NCI-H345 treated with DMSO at 0.1 percent for 48 hours (cell line): ENCODE measurements around the gene PRKRIP1.
"Not testable (repeated sequence)": the region's sequence is repeated elsewhere in the genome, so short reads cannot be mapped to it uniquely, and the experiment has no call there.

Source experiments
- DNase-seq: peaks from one replicate; lab custom pipeline; 2025; ENCODE audit not compliant: unreplicated experiment; lab: John Stamatoyannopoulos, UW

Gene PRKRIP1

DNA sequence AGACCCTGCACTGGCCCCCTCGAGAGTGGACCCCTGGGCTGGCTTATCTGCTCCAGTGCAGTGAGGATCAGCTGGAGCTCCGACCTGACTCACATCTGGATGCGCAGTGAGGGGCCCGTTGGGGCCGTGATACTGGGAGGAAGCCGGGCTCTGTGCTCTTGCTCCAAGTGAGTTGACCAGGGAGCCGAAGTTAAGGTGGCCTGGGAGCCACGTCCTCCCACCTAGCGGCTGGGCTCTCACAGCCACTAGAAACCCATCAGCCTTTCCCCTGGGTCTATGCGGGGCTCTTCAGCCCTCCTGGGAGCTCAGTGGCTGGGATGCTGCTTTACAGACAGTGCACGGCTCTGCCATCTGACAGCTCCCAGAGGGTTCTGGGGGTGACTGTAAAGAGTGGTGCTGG, 59.4 kb downstream of the PRKRIP1 start:
- DNase-seq, result no peak

DNA sequence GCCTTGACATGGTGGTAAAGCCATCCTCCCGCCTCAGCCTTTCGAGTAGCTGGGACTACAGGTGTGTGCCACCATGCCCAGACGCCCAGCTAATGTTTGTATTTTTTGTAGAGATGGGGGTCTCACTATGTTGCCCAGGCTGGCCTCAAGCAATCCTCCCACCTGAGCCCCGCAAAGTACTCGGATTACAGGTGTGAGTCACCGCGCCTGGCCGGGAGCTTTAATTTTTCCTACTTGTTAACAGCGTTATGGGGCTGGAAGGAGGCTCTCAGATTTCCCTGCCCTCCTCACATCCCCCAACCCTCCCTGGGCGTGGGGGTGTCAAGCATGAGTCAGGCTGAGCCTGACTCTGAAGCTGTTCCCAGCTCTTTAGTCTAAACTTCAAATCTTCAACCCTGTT, 60.2 kb downstream of the PRKRIP1 start:
- no peak for DNase-seq

DNA sequence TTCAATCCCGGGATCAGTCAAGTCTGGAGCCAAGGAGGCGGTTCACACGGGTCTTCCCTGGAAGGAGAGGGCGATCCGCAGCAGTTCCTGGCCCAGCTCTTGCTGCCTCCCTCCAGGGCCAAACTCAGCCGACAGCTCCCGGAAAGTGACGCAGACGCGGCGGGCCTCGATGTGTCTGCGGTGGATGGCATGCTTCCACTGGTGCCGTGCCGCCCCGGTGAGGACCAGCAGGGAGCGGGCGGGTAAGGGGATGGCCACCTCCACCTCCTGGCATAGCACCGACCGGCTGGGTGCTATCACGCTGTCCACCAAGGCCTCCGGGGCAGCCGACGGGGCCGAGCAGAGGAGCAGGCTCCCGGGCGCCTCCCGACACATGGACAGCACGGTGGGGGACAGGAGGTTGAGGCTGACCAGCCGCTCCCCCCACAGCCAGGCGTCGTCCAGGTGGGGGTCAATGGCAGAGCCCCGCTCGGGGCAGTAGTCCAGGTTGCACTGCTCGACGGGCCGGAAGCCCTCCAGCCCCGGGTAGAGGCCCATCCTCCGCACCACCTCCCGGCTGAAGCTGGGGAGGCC, 61.3 kb downstream of the PRKRIP1 start:
- no peak for DNase-seq

DNA sequence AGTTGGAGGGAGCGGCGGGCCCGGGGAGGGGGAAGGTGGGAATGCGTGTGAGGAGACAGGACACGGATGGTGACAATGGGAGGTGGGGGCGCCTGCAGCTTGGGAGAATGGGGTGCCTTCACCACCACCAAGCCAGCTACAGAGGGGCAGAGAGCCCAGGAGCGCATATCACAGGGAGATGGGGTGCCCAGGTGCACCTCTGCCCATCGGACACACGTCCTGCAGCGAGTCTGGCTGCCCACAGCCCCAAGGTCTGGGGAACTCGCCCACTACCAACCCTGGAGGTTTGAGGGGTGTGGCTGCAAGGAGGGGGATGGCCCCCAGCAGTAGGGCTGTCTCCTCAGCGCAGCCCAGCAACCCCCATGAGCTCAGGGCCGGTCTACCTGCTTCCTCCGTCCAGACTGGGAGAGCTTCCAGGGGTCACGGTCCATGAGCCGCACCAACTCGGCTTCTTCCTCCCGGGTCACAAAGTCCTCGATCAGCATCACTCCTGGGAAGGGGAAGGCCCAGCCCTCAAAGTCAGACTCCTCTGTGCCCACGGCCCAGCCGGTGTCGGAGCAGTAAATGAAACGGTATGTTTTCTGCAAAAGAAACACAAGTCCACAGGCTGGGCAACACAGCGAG, 63.2 kb downstream of the PRKRIP1 start:
- no peak for DNase-seq

DNA sequence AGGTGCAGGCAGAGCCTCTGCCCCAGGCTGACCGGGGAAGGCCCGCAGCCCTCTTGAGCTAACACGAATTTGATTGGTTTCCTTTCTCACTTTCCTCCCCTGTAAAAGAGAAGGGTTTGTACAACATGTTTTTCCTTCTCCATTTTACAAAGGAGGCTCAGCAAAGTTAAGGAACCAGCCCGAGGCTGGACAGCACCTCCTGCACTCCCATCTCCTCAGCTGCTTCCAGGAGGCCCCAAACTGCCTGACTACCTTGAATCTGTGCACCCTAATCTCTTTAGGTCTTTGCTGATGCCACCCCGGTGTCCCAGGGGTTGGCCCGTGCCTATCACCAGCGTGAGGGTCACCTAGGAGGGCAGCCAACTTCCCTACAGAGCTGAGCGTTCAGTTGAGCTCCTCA, 64.3 kb downstream of the PRKRIP1 start:
- no peak for DNase-seq

DNA sequence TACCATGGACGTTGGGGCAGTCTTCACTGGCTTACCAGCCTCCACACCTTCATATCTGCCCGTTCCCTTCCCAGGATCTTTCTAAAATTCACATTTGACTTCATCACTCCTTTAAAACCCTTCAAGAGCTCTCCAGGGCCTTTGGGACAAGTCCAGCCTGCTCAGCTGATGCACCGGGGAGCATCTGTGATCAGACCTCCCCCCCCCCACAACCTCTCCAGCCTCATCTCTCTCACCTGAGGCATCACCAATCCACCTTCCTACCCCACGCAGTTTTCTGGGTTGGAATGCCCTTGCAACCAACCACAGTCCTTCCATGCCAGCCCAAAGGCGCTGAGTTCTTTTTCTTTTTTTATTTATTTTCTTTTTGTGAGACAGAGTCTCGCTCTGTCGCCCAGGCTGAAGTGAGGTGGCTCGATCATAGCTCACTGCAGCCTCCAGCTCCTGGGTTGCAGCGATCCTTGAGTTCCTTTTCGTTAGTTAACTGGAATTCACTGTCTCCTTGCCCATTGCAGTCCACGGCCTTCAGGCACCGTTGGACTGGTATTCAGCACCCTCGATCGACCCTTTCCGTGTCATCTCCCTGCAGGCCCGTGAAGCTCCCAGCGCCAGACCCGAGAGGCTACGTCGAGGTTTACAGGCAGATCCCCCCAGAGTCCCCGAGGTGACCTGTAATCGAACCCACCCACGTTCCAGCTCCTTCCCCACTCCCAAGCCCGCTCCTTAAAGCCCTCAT, 67.8 kb downstream of the PRKRIP1 start:
- no peak for DNase-seq

DNA sequence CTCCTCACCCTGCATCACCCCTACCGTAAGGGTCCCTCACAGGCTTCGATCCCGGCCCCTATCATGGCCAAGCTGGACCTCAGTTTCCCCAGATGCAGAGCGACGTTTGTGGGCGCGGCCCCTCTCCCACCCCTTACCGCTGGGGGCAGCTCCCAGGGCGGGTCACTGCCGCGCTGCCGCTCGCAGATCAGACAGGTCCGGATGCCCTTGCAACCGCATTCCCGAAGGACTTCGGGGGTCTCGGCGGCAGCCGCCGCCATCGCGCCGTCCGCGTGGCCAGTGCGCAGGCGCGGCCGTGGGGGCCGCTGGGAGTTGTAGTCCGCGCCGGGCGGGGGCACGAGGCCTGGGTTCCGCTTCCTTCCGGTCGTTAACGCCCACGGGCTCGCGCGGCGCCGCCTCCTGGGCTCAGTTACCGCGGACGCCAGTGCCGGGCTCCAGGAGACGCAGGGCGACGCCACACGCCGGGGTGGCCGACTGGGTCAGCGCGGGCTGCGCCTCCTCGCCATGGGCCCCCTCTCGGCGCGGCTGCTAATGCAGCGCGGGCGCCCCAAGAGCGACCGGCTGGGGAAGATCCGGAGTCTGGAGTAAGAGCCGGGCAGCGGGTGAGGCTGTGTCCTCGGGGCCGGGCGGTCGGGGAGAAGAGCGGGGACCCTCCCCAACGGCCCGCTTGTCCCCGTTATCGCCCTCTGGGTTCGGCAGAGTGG, 68.6 kb downstream of the PRKRIP1 start, which contains the start of the genes ALKBH4 and LRWD1:
ALKBH4 (minus strand) TSS at position 287 of the 704 bp plus-strand sequence; CDS start at position 260, 27 bp downstream.
LRWD1 (plus strand) TSS at position 408 of the 704 bp plus-strand sequence; CDS start at position 505, 97 bp downstream.
- peak; percentile 84 for DNase-seq

DNA sequence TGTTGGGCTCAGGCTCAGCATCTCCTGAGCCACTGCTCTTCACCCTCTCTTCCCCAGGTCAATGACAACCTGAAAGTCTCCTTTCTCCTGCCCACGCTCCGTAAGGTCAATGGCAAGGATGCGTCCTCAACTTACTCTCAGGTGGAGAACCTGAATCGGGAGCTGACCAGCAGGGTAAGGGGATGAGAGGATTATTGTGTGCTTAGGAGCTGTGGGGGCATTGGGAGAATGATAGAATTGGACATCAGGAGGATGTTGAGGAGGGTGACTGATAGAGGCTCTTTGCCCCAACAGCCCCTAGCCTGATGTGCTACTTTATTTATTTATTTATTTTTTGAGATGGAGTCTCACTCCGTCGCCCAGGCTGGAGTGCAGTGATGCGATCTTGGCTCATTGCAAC, 69.9 kb downstream of the PRKRIP1 start:
- no peak for DNase-seq

DNA sequence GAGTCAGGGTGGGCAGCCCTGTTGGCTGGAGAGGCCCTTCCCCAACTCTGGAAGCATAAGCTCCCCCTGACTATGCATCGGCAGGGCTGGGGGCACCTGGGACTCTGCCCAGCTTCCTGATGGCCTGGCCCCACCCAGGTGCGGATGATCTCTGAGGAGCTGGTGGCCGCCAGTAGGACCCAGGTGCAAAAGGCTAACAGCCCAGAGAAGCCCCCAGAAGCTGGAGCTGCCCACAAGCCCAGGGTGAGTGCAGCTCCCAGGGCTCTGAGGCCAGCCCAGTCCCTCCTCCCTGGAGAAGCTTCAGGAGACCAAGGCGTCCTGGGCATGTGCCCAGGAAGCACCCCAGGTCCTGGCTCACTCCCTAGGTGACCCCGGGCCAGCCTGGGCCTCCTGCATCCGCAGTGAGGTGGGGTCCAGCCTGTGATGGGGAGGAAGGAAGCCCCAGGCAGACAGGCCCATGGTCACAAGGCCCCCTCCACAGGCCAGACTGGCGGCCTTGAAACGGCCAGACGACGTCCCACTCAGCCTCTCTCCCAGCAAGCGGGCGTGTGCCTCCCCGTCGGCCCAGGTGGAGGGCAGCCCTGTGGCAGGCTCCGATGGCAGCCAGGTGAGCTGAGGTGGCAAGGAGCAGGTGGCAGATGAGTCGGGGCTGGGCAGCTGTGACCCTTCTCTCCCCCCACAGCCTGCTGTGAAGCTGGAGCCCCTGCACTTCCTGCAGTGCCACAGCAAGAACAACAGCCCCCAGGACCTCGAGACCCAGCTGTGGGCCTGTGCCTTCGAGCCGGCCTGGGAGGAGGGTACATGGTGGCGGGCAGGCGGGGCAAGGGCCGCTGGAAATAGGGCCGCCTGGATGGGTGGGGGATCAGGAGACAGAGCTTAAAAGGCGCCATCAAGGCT, 71.7 kb downstream of the PRKRIP1 start:
- DNase-seq, result no peak

DNA sequence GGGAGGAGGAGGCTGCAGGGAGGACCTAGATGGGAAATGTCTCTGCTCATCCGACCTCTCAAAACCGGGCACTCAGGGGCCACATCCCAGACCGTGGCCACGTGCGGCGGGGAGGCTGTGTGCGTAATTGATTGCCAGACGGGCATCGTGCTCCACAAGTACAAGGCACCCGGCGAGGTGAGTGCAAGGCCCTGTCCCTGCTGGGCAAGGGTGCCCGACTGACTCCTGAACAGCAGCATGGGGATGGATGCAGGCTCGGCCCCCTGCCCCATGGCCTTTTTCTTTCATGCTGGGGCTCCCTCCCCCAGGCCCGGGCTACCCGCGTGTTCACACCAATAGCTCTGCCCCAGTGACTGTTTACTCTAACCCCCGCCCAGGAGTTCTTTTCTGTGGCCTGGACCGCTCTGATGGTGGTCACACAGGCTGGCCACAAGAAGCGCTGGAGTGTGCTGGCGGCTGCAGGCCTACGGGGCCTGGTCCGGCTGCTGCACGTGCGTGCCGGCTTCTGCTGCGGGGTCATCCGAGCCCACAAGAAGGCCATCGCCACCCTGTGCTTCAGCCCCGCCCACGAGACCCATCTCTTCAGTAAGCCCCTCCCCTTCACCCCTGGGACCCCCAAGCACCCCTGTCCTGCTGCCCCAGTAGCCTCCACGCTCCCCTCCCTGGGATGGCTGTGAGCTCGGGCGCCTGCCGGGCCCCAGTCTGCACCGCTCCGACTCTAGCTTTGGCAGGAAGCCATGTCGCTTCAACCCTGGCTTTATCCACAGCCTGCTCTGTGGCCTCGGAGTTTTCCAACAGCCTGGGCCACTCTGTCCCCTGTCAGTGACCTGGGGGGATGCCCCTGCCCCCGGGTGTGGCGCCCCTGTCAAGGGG, 72.6 kb downstream of the PRKRIP1 start:
- DNase-seq, result no peak

DNA sequence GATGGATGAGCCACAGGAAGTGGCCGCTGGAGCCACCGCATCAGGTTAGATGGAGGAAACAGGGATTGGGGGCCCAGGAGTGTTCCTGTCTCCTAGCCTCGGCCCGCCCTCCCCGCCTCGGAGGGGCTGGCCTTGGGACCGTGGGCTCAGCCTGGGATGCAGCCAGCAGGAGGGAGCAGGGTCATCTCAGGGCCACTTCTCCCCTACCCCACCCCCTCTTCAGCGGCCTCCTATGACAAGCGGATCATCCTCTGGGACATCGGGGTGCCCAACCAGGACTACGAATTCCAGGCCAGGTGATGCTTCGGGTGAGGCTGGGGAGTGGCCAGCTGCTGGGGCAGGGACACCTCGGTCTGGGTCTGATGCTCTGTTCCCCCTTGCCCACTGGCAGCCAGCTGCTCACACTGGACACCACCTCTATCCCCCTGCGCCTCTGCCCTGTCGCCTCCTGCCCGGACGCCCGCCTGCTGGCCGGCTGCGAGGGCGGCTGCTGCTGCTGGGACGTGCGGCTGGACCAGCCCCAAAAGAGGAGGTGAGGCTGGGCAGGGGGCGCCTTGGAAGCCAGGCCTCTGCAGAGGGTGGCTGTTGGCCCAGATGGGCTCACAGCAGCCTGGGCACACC, 73.3 kb downstream of the PRKRIP1 start:
- no peak for DNase-seq

DNA sequence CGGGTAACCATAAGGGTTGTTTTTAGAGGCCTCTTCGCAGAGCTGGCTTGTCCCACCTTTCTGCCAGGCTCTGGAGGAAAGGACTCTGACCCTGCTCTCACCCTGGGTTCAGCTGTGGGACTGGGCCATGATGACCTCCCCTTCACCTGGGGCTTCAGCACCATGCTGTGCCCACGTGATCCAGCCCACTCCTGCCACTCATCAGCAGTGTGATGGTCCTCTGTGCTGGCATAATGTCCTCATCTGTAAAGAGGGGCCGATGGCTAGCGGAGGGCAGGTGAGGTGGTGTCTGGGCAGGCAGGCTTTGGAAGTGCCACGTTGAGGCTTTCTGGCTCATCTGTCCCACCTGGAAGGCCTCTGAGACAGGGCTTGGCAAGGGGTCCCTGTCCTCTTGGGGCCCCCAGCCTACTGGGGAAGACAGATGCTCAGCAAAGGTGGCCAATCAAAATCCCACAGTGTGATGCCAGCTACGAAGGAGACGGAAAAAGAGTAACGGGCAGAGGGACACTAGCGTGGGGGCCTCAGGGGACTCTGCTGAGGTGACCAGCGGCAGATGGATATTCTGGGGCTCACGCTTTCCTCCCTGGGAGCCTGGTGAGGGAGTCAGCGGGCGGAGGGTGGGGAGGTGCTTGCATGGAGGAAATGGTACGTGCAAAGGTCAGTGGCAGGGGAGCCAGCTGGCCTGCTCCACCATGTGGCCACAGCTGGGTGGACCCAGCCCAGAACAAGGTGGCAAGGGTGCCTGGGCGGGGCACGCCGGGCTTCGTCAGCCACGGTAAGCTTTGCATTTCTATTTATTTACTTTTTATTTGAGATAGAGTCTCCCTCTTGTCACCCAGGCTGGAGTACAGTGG, 74.0 kb downstream of the PRKRIP1 start:
- no peak for DNase-seq

DNA sequence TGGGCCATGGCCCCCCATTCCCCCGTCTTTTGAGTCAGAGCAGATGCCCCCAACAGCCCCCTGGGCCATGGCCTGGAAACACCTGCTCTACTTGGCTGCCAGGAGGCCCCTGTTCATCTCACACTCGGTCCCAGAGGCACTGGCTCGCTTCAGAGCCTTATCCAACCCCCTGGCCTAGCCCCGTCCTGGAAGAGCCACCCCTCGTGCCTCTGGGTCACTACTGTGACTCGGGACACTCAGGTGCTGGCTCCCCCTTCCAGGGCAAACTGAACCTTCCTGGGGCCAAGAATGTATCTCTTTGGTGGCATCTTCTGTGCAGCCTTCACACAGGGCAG, 75.6 kb downstream of the PRKRIP1 start:
- no peak for DNase-seq

DNA sequence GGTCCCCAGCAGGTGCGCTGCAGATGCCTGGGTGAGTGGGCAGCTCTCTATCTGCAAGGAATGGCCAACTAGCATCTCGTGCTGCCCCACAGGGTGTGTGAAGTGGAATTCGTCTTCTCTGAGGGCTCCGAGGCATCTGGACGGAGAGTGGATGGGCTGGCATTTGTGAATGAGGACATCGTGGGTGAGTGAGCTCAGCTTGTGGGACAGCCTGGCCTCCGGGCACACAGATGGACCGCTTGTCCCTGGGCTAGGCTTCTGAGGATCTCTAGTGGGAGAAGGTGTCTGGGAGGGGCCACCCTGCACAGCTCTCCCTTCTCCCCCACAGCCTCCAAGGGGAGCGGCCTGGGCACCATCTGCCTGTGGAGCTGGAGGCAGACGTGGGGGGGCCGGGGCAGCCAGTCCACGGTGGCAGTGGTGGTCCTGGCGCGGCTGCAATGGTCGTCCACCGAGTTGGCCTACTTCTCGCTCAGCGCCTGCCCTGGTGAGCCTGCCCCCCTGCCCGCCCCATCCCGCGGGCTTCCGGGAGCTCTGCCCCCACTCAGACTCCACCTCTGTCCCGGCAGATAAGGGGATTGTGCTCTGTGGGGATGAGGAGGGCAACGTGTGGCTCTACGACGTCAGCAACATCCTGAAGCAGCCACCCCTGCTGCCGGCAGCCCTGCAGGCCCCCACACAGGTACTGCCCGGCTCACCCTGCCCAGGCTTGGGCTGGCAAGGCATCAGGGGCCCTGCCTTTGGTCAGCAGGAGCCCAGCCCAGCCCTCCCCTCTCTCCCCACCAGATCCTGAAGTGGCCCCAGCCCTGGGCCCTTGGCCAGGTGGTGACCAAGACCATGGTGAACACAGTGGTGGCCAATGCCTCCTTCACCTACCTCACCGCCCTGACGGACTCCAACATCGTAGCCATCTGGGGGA, 76.2 kb downstream of the PRKRIP1 start:
- DNase-seq, result no peak

DNA sequence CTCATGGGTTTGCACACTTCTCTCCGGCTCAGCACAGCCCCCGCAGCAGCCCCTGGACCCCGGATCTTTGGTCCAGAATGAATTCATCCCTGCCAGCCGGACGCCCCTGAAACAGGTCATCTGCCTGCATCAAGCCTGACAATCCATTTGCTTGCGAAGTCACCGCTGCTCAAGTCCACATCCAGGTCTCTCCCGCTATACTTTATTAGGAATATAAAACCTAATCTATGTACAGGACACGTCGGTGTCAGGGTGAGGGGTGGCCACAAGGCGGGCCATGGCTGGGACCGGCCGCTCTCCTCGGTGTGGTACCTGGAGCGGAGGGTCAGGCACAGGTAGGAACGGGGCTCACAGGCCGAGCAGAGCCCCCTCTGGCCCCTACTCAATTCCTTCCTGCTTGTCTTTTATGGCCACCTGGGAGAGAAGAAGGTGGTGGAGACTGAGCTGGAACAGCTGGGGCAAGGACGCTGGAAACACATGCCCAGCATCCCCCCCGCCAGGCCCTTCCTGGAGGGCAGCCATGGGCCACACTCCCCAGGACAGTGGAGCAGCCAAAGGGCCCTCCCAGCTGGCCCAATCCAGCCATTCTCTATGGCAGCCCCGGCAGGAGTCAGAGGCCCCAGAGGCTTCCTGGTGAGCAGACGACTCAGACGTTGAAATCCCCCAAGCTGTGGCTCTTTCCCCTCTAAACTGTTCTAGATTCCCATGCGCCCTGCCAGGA, 77.3 kb downstream of the PRKRIP1 start:
- no peak for DNase-seq

DNA sequence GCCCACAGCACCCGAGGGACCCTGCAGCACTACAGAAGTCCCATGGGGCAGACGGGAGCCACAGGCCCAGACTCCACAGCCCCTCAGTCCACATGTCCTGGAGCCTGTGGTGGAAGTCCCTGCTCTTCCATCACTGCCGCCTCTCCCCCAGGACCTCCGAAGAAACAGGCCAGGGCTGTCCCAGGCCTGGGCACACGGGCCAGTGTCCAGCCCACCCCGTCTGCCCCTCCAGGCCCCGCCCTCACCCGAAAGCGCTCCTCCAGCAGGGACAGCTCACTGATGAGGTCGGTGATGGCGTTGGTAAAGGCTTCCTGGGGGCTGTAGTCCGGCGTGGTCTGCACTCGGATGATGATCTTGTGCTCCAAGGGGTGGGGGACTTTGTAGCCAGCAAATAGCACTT, 78.0 kb downstream of the PRKRIP1 start:
- DNase-seq, result not testable (repeated sequence)
